KMS-11 (cell line): ENCODE measurements around the gene RSPH1.

Source experiments
- H2AFZ ChIP-seq: fragments of 200-600 bp; sonication (generic); 2 replicates; pipeline ENCODE4 v1.6.1; 2016; ENCODE audit warnings: antibody characterized with exemption, mixed run types, low read depth
- H3K27ac ChIP-seq: fragments of 200-600 bp; sonication (generic); 2 replicates; pipeline ENCODE4 v1.6.1; 2016; ENCODE audit warnings: mild to moderate bottlenecking, mixed run types
- H3K27me3 ChIP-seq: fragments of 200-600 bp; sonication (generic); 2 replicates; pipeline ENCODE4 v1.6.1; 2017; ENCODE audit warnings: mild to moderate bottlenecking, low read depth, mixed run types, moderate library complexity; ENCODE audit not compliant: insufficient read depth
- H3K36me3 ChIP-seq: fragments of 200-600 bp; sonication (generic); 2 replicates; pipeline ENCODE4 v1.6.1; 2017; ENCODE audit warnings: mild to moderate bottlenecking, mixed run types; ENCODE audit not compliant: insufficient read depth
- H3K4me1 ChIP-seq: fragments of 200-600 bp; sonication (generic); 2 replicates; pipeline ENCODE4 v1.6.1; 2016; ENCODE audit warnings: mild to moderate bottlenecking, low read depth, mixed run types; ENCODE audit not compliant: poor library complexity, severe bottlenecking
- H3K4me2 ChIP-seq: fragments of 200-600 bp; sonication (generic); 2 replicates; pipeline ENCODE4 v1.7.0; 2016; ENCODE audit warnings: mild to moderate bottlenecking, mixed run types
- H3K4me3 ChIP-seq: fragments of 200-600 bp; sonication (generic); IDR thresholded peaks from 2 replicates; pipeline ENCODE4 v1.6.1; 2017; ENCODE audit warnings: low read depth, low read length, mixed read lengths; ENCODE audit not compliant: insufficient read depth
- H3K79me2 ChIP-seq: fragments of 200-600 bp; sonication (generic); 2 replicates; pipeline ENCODE4 v1.6.1; 2016; ENCODE audit warnings: low read depth, mixed run types; ENCODE audit not compliant: insufficient read depth
- H3K9ac ChIP-seq: fragments of 200-600 bp; sonication (generic); 2 replicates; pipeline ENCODE4 v1.6.1; 2016; ENCODE audit warnings: mild to moderate bottlenecking, mixed run types
- H4K20me1 ChIP-seq: fragments of 200-600 bp; sonication (generic); 2 replicates; pipeline ENCODE4 v1.6.1; 2016; ENCODE audit warnings: mild to moderate bottlenecking, mixed run types; ENCODE audit not compliant: insufficient read depth
- CTCF ChIP-seq: fragments of 200-600 bp; sonication (generic); conservative IDR thresholded peaks from 2 replicates; pipeline ENCODE4 v1.6.1; 2017; ENCODE audit warnings: low read depth, mild to moderate bottlenecking, antibody characterized with exemption, low read length, moderate library complexity, mixed read lengths

RSPH1 gene

DNA sequence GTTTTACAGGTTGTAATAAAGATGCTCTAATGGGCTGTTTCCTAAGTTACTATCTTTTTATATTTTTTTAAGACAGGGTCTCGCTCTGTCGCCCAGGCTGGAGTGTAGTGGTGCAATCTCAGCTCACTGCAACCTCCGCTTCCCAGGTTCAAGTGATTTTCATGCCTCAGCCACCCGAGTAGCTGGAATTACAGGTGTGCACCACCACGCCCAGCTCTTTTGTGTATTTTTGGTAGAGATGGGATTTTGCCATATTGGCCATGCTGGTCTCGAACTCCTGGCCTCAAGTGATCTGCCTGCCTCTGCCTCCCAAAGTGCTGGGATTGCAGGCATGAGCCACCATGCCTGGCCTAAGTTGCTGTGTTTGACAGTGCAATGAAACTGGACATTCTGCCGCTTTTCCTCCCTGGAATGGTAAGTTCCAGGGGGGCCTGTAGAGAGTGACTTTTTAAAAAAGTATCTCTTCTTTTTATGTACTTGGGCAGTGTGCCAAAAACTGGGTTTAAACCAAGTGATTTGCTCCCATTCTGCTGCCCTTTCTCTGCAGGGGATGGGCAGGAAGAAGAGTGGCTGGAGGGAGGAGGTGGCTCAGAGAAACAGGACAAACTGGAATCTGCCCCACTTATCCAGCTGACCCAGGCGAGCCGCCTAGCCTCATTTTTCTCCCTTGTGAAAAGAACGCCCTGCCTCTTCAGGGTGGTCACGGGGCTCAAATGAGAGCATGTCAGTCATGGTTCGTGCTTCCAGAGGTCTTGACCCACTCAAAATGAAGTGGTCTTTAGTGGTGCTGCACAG, 19.9 kb upstream of the RSPH1 start:
- no peaks in the 10 kb centered on the region for H3K36me3 ChIP-seq
- H3K4me1 ChIP-seq, result peaks cover 17% of the 10 kb centered on the region
- no peaks in the 10 kb centered on the region for H3K79me2 ChIP-seq
- H3K27me3 ChIP-seq, result no peaks in the 10 kb centered on the region; the same call in 1 of the 2 replicates
- H3K4me2 ChIP-seq, result peak overlapping the region; percentile 83; the same call in 1 of the 2 replicates
- no peak overlapping the region for H3K4me3 ChIP-seq
- TF ChIP-seq CTCF, result no peak
- H4K20me1 ChIP-seq, result no peaks in the 10 kb centered on the region
- H3K27ac ChIP-seq, result no peak overlapping the region
- no peak overlapping the region for H3K9ac ChIP-seq
- H2AFZ ChIP-seq, result no peak overlapping the region

- peak overlapping the region; percentile 96; the same call in 1 of the 2 replicates for H2AFZ ChIP-seq
- H3K79me2 ChIP-seq, result no peaks in the 10 kb centered on the region
- H3K4me2 ChIP-seq, result peak overlapping the region; percentile 83
- H3K4me1 ChIP-seq, result peaks cover 17% of the 10 kb centered on the region
- no peaks in the 10 kb centered on the region for H4K20me1 ChIP-seq
- no peak overlapping the region for H3K27ac ChIP-seq
- H3K9ac ChIP-seq, result peak overlapping the region; percentile 52; the same call in 1 of the 2 replicates
- no peak overlapping the region for H3K4me3 ChIP-seq
- no peaks in the 10 kb centered on the region for H3K36me3 ChIP-seq
- no peaks in the 10 kb centered on the region; the same call in 1 of the 2 replicates for H3K27me3 ChIP-seq
- TF ChIP-seq CTCF, result no peak
These were observed 18.8 kb upstream of the RSPH1 start for GRCh38 chr21:42514883-42515228.

- Histone ChIP-seq H2AFZ (peak overlapping the region; percentile 96), H3K4me2 (peak overlapping the region; percentile 83), H3K79me2 (no peaks in the 10 kb centered on the region), H3K4me1 (peaks cover 17% of the 10 kb centered on the region), H3K27ac (no peak overlapping the region), H3K9ac (peak overlapping the region; percentile 52), H4K20me1 (no peaks in the 10 kb centered on the region), H3K27me3 (no peaks in the 10 kb centered on the region; the same call in 1 of the 2 replicates), H3K4me3 (no peak overlapping the region), H3K36me3 (no peaks in the 10 kb centered on the region)
- no peak for TF ChIP-seq CTCF
These were observed 18.2 kb upstream of the RSPH1 start for GRCh38 chr21:42513985-42514882.

- H3K36me3 ChIP-seq, result no peaks in the 10 kb centered on the region
- H3K4me2 ChIP-seq, result peak within 1 kb of the TSS; percentile 83
- H4K20me1 ChIP-seq, result no peaks in the 10 kb centered on the region
- H3K9ac ChIP-seq, result peak within 1 kb of the TSS; percentile 52
- H3K27ac ChIP-seq, result no peak within 1 kb of the TSS
- no peak for TF ChIP-seq CTCF
- no peak within 1 kb of the TSS for H3K4me3 ChIP-seq
- H2AFZ ChIP-seq, result peak within 1 kb of the TSS; percentile 96
- H3K79me2 ChIP-seq, result no peaks in the 10 kb centered on the region
- H3K4me1 ChIP-seq, result peaks cover 17% of the 10 kb centered on the region
- H3K27me3 ChIP-seq, result no peaks in the 10 kb centered on the region; the same call in 1 of the 2 replicates
These were observed 17.3 kb upstream of the RSPH1 start, which contains the start of gene SLC37A1 for GRCh38 chr21:42513151-42513984. Gene SLC37A1 (plus strand): TSS chr21:42513852. CDS start chr21:42518455, 4,603 bp downstream.
